H9 (cell line): ENCODE data around the gene TADA2B. TPM values are rescaled to one million over a fixed set of nuclear protein-coding genes. Genes with fewer than 3 reads are reported as not detected.

Experiments
- DNase-seq: peaks from one replicate; pipeline ENCODE4 v3.0.0-alpha.2; 2017
- H2AFZ ChIP-seq: one replicate; pipeline ENCODE4 v1.6.1; 2013; ENCODE audit warnings: mild to moderate bottlenecking, low read length, control low read depth, moderate library complexity
- H2AK5ac ChIP-seq: 2 replicates; pipeline ENCODE4 v1.6.1; 2013; ENCODE audit warnings: low read length, control low read depth, mixed read lengths; ENCODE audit not compliant: insufficient read length
- H2BK120ac ChIP-seq: one replicate; pipeline ENCODE4 v1.6.1; 2013; ENCODE audit warnings: low read depth, mild to moderate bottlenecking, low read length, control low read depth, inconsistent platforms; ENCODE audit not compliant: poor library complexity, severe bottlenecking
- H2BK12ac ChIP-seq: 2 replicates; pipeline ENCODE4 v1.6.1; 2013; ENCODE audit warnings: low read length, control low read depth, mixed read lengths, low read depth; ENCODE audit not compliant: insufficient read length
- H2BK15ac ChIP-seq: 2 replicates; pipeline ENCODE4 v1.6.1; 2013; ENCODE audit warnings: low read depth, low read length, control low read depth
- H2BK20ac ChIP-seq: one replicate; pipeline ENCODE4 v1.6.1; 2013; ENCODE audit warnings: low read depth, mild to moderate bottlenecking, low read length, control low read depth, inconsistent platforms; ENCODE audit not compliant: poor library complexity, severe bottlenecking
- H2BK5ac ChIP-seq: 2 replicates; pipeline ENCODE4 v1.6.1; 2013; ENCODE audit warnings: low read length, control low read depth, mixed read lengths; ENCODE audit not compliant: insufficient read length
- H3K14ac ChIP-seq: 2 replicates; pipeline ENCODE4 v1.6.1; 2013; ENCODE audit warnings: low read length, control low read depth; ENCODE audit not compliant: insufficient read depth
- H3K18ac ChIP-seq: 2 replicates; pipeline ENCODE4 v1.6.1; 2013; ENCODE audit warnings: low read depth, mild to moderate bottlenecking, mixed read lengths, low read length, control low read depth; ENCODE audit not compliant: insufficient read length
- H3K23ac ChIP-seq: 2 replicates; pipeline ENCODE4 v1.6.1; 2013; ENCODE audit warnings: low read length, control low read depth, mixed read lengths, low read depth; ENCODE audit not compliant: insufficient read length
- H3K23me2 ChIP-seq: 2 replicates; pipeline ENCODE4 v1.6.1; 2013; ENCODE audit warnings: low read depth, mild to moderate bottlenecking, mixed read lengths, low read length, control low read depth; ENCODE audit not compliant: insufficient read length, poor library complexity, severe bottlenecking
- H3K27ac ChIP-seq: 2 replicates; pipeline ENCODE4 v1.5.1; 2013; ENCODE audit warnings: low read length, control low read depth, mixed read lengths, low read depth; ENCODE audit not compliant: insufficient read length
- H3K27me3 ChIP-seq: 2 replicates; pipeline ENCODE4 v1.6.1; 2013; ENCODE audit warnings: low read length, control low read depth, inconsistent platforms; ENCODE audit not compliant: insufficient read depth
- H3K4ac ChIP-seq: 2 replicates; pipeline ENCODE4 v1.6.1; 2013; ENCODE audit warnings: low read depth, mild to moderate bottlenecking, control low read depth, inconsistent platforms, low read length, moderate library complexity
- H3K4me1 ChIP-seq: 2 replicates; pipeline ENCODE4 v1.6.1; 2013; ENCODE audit warnings: low read length, control low read depth, inconsistent platforms; ENCODE audit not compliant: insufficient read depth
- H3K4me2 ChIP-seq: 2 replicates; pipeline ENCODE4 v1.6.1; 2013; ENCODE audit warnings: low read length, control low read depth, mixed read lengths; ENCODE audit not compliant: insufficient read length, insufficient read depth
- H3K56ac ChIP-seq: 2 replicates; pipeline ENCODE4 v1.6.1; 2013; ENCODE audit warnings: low read depth, mild to moderate bottlenecking, mixed read lengths, low read length, control low read depth; ENCODE audit not compliant: insufficient read length
- H3K79me1 ChIP-seq: 2 replicates; pipeline ENCODE4 v1.6.1; 2013; ENCODE audit warnings: low read depth, mild to moderate bottlenecking, moderate library complexity, low read length, control low read depth, inconsistent platforms; ENCODE audit not compliant: insufficient read depth, poor library complexity, severe bottlenecking
- H3K79me2 ChIP-seq: 2 replicates; pipeline ENCODE4 v1.6.1; 2013; ENCODE audit warnings: low read length, control low read depth, inconsistent platforms; ENCODE audit not compliant: insufficient read depth
- H3K9ac ChIP-seq: 2 replicates; pipeline ENCODE4 v1.6.1; 2013; ENCODE audit warnings: low read length, control low read depth, mixed read lengths; ENCODE audit not compliant: insufficient read length; ENCODE audit errors: extremely low read depth
- H3K9me3 ChIP-seq: one replicate; pipeline ENCODE4 v1.6.1; 2013; ENCODE audit warnings: low read depth, low read length, inconsistent platforms; ENCODE audit not compliant: control insufficient read depth
- H3T11ph ChIP-seq: one replicate; pipeline ENCODE4 v1.6.1; 2013; ENCODE audit warnings: mild to moderate bottlenecking, low read length, control low read depth, inconsistent platforms
- H4K20me1 ChIP-seq: one replicate; pipeline ENCODE4 v1.6.1; 2013; ENCODE audit not compliant: control insufficient read depth, insufficient read length, insufficient read depth
- H4K5ac ChIP-seq: 2 replicates; pipeline ENCODE4 v1.6.1; 2013; ENCODE audit warnings: low read depth, mild to moderate bottlenecking, mixed read lengths, low read length, control low read depth; ENCODE audit not compliant: insufficient read length
- H4K8ac ChIP-seq: replicated peaks from 2 replicates; pipeline ENCODE4 v1.6.1; 2013; ENCODE audit warnings: low read length, control low read depth, mixed read lengths, low read depth; ENCODE audit not compliant: insufficient read length
- H4K91ac ChIP-seq: 2 replicates; pipeline ENCODE4 v1.6.1; 2013; ENCODE audit warnings: low read depth, mild to moderate bottlenecking, moderate library complexity, mixed read lengths, low read length, control low read depth; ENCODE audit not compliant: insufficient read length
- H3K27ac Mint-ChIP-seq, 3 experiments: 2 replicates in 2 of 3; 3 replicates in 1 of 3; pipeline ENCODE4 v1.8.0; 2020 to 2021; ENCODE audit warnings: mixed read lengths in 3 of 3, mild to moderate bottlenecking in 1 of 3, moderate library complexity in 1 of 3
- H3K27me3 Mint-ChIP-seq: 2 replicates; pipeline ENCODE4 v1.8.0; 2021; ENCODE audit warnings: low read depth, mild to moderate bottlenecking, moderate library complexity, mixed read lengths
- H3K36me3 Mint-ChIP-seq, 3 experiments: 2 replicates in 2 of 3; 3 replicates in 1 of 3; pipeline ENCODE4 v1.8.0; 2020 to 2021; ENCODE audit warnings: low read depth in 3 of 3, mixed read lengths in 3 of 3; ENCODE audit not compliant: insufficient read depth in 1 of 3
- H3K4me1 Mint-ChIP-seq, 2 experiments: 2 replicates each; pipeline ENCODE4 v1.8.0; 2020; ENCODE audit warnings: mixed read lengths in 2 of 2
- H3K4me3 Mint-ChIP-seq, 2 experiments: 2 replicates in 1 of 2; 3 replicates in 1 of 2; pipeline ENCODE4 v1.8.0; 2020 to 2021; ENCODE audit warnings: mild to moderate bottlenecking in 2 of 2, mixed read lengths in 2 of 2, moderate library complexity in 1 of 2
- H3K9me3 Mint-ChIP-seq, 2 experiments: 2 replicates in 1 of 2; 3 replicates in 1 of 2; pipeline ENCODE4 v1.8.0; 2020; ENCODE audit warnings: mild to moderate bottlenecking in 2 of 2, mixed read lengths in 2 of 2, moderate library complexity in 1 of 2
- CTCF ChIP-seq: fragments of 200-600 bp; sonication (generic); conservative IDR thresholded peaks from 3 replicates; pipeline ENCODE4 v1.8.0; 2021; ENCODE audit warnings: antibody characterized with exemption, mild to moderate bottlenecking
- WGBS: extraction: QIAGEN DNeasy Blood & Tissue Kit; methylation state at CpG from one replicate; pipeline ENCODE4 v1.1.7; 2013; ENCODE audit warnings: missing lambda C conversion rate, low lambda C conversion rate, mixed read lengths; ENCODE audit not compliant: insufficient read length; ENCODE audit errors: extremely low coverage; 5-methylcytosine and 5-hydroxymethylcytosine counted together
- total RNA-seq: library from RNA; stranded (reverse); gene quantifications from 2 replicates; pipeline ENCODE4 v1.2.1, GENCODE V29; 2021

TADA2B gene
- total RNA-seq, 1 experiment from 2014 or later = 14.0 TPM

DNA sequence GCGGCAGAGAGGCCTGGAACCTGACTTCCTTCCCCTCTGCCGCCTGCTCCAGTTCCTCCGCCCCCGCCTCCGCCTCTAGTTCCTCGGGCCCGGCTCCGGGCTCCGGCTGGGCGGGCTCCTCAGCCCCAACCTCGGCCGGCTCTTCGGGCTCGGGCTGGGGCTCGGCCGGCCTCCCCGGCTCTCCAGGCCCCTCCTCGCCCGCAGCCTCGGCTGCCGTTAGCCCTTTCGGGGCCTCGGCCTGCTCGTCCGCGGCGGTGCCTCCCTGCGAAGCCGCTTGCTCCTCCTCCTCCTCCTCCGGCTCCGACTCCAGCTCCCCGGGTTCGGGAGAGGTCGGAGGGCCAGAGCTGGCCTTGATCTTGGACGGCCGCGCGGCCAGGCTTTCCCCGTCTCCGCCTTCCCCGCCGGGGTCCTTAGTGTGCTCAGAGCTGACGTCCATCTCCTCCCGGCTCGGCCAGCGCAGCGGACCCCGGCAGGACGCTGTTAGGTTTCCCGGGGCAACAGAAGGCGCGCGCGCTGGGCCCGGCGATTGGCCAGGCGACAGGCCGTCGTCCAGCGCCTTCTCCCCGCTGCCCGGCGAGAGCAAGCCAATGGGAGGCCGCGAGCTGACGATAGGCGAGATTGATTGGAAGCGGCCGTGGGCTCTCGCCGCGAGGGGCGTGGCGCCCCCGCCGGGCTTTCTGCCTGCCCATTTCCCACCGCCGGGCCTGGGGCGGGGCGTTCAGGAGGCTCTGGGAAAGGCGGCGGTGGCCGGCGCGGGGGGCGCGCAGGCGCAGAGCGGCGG is 479 bp upstream of the TADA2B start:
- Mint-ChIP-seq H3K4me1 (peaks cover 28 to 36% of the 10 kb centered on the region in 2 experiments), H3K9me3 (no peaks in the 10 kb centered on the region), H3K27ac (no peak overlapping the region; a peak in 2 of 7 replicates), H3K4me3 (peak overlapping the region; percentile 75 to 90), H3K36me3 (no peaks in the 10 kb centered on the region; a peak in 1 of 7 replicates), H3K27me3 (peaks cover 33% of the 10 kb centered on the region)
- H3K9ac ChIP-seq = no peak overlapping the region
- no peak overlapping the region for H3K4ac ChIP-seq
- H3K9me3 ChIP-seq = no peaks in the 10 kb centered on the region
- H3K14ac ChIP-seq = no peak overlapping the region
- peaks cover 19% of the 10 kb centered on the region for H3K23me2 ChIP-seq
- no CpG with 5 or more reads among the region's 90 CpGs for WGBS
- no peak overlapping the region for H2BK12ac ChIP-seq
- no peak overlapping the region for H3K23ac ChIP-seq
- H2BK120ac ChIP-seq = no peak overlapping the region
- H3K27ac ChIP-seq = no peak overlapping the region
- no peak overlapping the region for H3K56ac ChIP-seq
- H4K20me1 ChIP-seq = no peaks in the 10 kb centered on the region
- peaks cover 12% of the 10 kb centered on the region; the same call in 1 of the 2 replicates for H3K27me3 ChIP-seq
- H3K79me1 ChIP-seq = peaks cover 4% of the 10 kb centered on the region
- TF ChIP-seq CTCF = 0 out of 3 replicates have a peak, but pooled peaks have one; percentile 34
- H4K5ac ChIP-seq = no peak overlapping the region
- no peak overlapping the region for H4K91ac ChIP-seq
- no peak overlapping the region for H2BK5ac ChIP-seq
- H2AK5ac ChIP-seq = no peak overlapping the region
- peak overlapping the region; percentile 86 for H3K4me2 ChIP-seq
- no peak overlapping the region for H4K8ac ChIP-seq
- H2BK15ac ChIP-seq = no peak overlapping the region
- peaks cover 3% of the 10 kb centered on the region; the same call in 1 of the 2 replicates for H3K4me1 ChIP-seq
- no peak overlapping the region for H3K18ac ChIP-seq
- no peak overlapping the region for H3T11ph ChIP-seq
- peak; percentile 98 for DNase-seq
- H2AFZ ChIP-seq = no peak overlapping the region
- no peak overlapping the region for H2BK20ac ChIP-seq
- peaks cover 9% of the 10 kb centered on the region for H3K79me2 ChIP-seq
